Stomach (tissue), 9 donors: ENCODE data around the gene HOXC4. TPM values are rescaled to one million over a fixed set of nuclear protein-coding genes. Genes with fewer than 3 reads are reported as not detected.

Experiments used
- DNase-seq, 2 donors: peaks; one replicate each; pipeline versions ENCODE4 v3.0.0 to v3.0.0-alpha.2; 2013 to 2019
- H3K27ac ChIP-seq, 5 donors: fragments of 200-600 bp in 4 of 5; sonication (generic) in 4 of 5; one replicate each; pipeline ENCODE4 v1.5.1; 2013 to 2019; ENCODE audit warnings: mild to moderate bottlenecking in 1 of 5, moderate library complexity in 1 of 5
- H3K27me3 ChIP-seq, 3 donors: fragments of 200-600 bp; sonication (generic); one replicate each; pipeline ENCODE4 v1.5.1; 2017 to 2019; ENCODE audit warnings: mixed run types in 1 of 3
- H3K36me3 ChIP-seq, 4 donors: fragments of 200-600 bp; sonication (generic); 1 replicate in 3 of 4; 2 replicates in 1 of 4; pipeline ENCODE4 v1.5.1; 2016 to 2019
- H3K4me1 ChIP-seq, 4 donors: fragments of 200-600 bp; sonication (generic); one replicate each; pipeline ENCODE4 v1.5.1; 2016 to 2019
- H3K4me3 ChIP-seq, 4 donors: fragments of 200-600 bp; sonication (generic) in 3 of 4; one replicate each; pipeline ENCODE4 v1.5.1; 2016 to 2019; ENCODE audit warnings: mild to moderate bottlenecking in 1 of 4
- H3K9me3 ChIP-seq, 4 donors: fragments of 200-600 bp; sonication (generic); one replicate each; pipeline ENCODE4 v1.5.1; 2016 to 2019
- EP300 ChIP-seq: sonication (generic); formaldehyde crosslinking; IDR thresholded peaks from one replicate; pipeline ENCODE4 v1.6.1; 2017; ENCODE audit warnings: antibody characterized with exemption
- POLR2A ChIP-seq, 4 donors: fragments of 450-650 bp; IDR thresholded peaks; one replicate each; pipeline ENCODE4 v1.6.1; 2016; ENCODE audit warnings: antibody characterized with exemption in 4 of 4, control low read depth in 2 of 4, mild to moderate bottlenecking in 1 of 4, moderate library complexity in 1 of 4
- POLR2AphosphoS5 ChIP-seq, 3 donors: sonication (generic); formaldehyde crosslinking; IDR thresholded peaks; one replicate each; pipeline ENCODE4 v1.6.1; 2016; ENCODE audit warnings: antibody characterized with exemption in 3 of 3
- WGBS, 5 donors: extraction: QIAGEN DNeasy Blood & Tissue Kit in 3 of 5; methylation state at CpG; one replicate each; pipeline versions ENCODE4 v1.1.5 to v1.1.7; 2013 to 2018; 5-methylcytosine and 5-hydroxymethylcytosine counted together
- intact Hi-C: fragments of 100-400 bp; cut with DNase I; formaldehyde crosslinking; loops from one replicate; pipeline ENCODE4 v1.15.1; 2023; ENCODE audit warnings: low total_unique reads
- polyA plus RNA-seq, 3 donors: library from polyadenylated mRNA; stranded (reverse); fragments of 200-250 nt; gene quantifications; one replicate each; pipeline ENCODE4 v1.2.3, GENCODE V29; 2013
- total RNA-seq, 5 donors: library from RNA; depleted of rRNA; stranded (reverse); fragments of >200 nt; gene quantifications; one replicate each; pipeline versions ENCODE4 v1.1.0 to v1.2.3, GENCODE V29; 2014 to 2016
- TF ChIP-seq, protein P1 (sequence below), 7 experiments: fragments of 450-650 bp in 4 of 7; fragments of 200-600 bp in 3 of 7; sonication (generic) in 3 of 7; IDR thresholded peaks; one replicate each; pipeline ENCODE4 v1.5.1; 2016 to 2019; ENCODE audit warnings: antibody characterized with exemption in 7 of 7, control low read depth in 2 of 7, mild to moderate bottlenecking in 1 of 7
- donor health status: healthy with polysubstance abuse.
- donor health status: Bipolar disorder and iron deficiency.
- donor health status: healthy.

HOXC4 gene
- total and polyA plus RNA-seq, 8 donors, result 0.92 to 3.7 (median 2.6) TPM; not detected in 3

DNA sequence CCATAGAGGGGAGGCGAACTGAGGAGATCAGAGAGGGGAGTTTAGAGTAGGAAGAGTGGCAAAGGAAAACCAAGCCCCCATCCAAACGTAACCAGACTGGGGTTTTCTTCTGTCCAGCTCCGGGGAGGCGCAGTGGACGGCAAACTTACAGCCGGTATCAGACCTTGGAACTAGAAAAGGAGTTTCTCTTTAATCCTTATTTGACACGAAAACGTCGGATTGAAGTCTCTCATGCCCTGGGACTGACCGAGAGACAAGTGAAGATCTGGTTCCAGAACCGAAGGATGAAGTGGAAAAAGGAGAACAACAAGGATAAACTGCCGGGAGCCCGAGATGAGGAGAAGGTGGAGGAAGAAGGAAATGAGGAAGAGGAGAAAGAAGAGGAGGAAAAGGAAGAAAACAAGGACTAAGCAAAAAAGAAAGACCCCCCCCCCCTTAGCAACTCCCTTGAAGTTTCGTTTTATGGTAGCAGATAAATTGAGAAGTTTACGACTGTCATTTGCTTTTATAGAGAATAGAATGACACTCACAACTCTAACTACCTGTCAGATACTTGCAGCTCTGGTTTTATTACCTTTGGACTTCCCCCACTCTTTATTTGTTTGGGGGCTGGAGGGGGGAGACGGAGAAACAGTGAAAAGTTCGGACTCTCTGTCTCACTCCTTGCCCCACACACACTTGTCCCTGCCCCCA lies 42.5 kb upstream of the HOXC4 start:
- no peak overlapping the region for H3K4me3 ChIP-seq
- peaks cover 48 to 100% (median 98%) of the 10 kb centered on the region in 3 donors for H3K27me3 ChIP-seq
- no peaks in the 10 kb centered on the region for H3K36me3 ChIP-seq
- DNase-seq, result no peak
- TF ChIP-seq EP300 (no peak), POLR2A (IDR thresholded peaks at IDR 0.05) (no peak), POLR2AphosphoS5 (IDR thresholded peaks at IDR 0.05) (no peak)
- TF ChIP-seq, protein P1, sequence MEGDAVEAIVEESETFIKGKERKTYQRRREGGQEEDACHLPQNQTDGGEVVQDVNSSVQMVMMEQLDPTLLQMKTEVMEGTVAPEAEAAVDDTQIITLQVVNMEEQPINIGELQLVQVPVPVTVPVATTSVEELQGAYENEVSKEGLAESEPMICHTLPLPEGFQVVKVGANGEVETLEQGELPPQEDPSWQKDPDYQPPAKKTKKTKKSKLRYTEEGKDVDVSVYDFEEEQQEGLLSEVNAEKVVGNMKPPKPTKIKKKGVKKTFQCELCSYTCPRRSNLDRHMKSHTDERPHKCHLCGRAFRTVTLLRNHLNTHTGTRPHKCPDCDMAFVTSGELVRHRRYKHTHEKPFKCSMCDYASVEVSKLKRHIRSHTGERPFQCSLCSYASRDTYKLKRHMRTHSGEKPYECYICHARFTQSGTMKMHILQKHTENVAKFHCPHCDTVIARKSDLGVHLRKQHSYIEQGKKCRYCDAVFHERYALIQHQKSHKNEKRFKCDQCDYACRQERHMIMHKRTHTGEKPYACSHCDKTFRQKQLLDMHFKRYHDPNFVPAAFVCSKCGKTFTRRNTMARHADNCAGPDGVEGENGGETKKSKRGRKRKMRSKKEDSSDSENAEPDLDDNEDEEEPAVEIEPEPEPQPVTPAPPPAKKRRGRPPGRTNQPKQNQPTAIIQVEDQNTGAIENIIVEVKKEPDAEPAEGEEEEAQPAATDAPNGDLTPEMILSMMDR (IDR thresholded peaks at IDR 0.05), result no peak
- intact Hi-C loops, result no loop called here
- no peak overlapping the region for H3K27ac ChIP-seq
- peaks cover 0 to 5% (median 0%) of the 10 kb centered on the region in 4 donors for H3K9me3 ChIP-seq
- WGBS, 5 donors, result 7 to 11% (median 8%) methylated on average over 17 of the region's 17 CpGs
- peaks cover 17 to 35% (median 28%) of the 10 kb centered on the region in 4 donors for H3K4me1 ChIP-seq

DNA sequence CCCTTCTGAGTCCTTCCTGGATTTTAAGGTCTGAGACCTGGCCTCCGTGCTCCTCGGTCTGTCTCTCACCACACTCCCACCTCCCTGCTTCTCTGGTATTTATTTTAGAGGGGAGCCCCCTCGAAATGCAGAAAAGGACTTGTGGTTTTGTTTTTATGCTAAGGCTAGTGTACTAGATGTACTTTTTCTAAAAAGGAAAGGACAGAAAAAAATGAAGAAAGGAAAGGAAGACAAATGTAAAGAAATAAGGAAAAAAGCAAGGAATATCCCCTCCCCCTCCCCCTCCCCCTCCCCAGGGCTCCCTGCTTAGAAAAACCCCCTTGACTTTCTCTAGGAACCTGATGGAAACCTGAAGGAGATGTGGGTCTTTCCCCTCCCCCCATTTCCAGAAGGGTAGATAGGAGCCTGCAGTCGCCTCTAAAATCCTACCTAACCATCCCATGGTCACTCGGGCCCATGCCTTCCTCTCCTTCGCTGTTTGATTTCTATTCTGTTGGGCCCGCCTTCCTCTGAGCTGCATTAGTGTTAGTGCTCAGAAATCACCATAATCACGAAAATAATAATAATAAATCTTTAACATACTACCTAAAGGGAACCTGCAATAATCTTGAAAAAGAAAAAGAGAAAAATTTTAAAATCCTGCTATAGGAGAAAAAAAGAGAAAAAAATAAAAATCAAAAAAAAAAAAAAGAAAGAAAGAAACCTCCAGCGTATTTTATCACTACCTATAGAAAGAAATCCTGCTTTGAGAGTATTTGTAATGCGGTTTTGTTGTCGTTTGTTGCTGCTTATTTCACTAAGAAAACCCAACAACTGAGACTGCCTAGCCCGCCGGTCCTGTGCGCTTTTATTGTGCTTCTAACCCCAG lies 41.7 kb upstream of the HOXC4 start:
- no peak for TF ChIP-seq POLR2AphosphoS5 (IDR thresholded peaks at IDR 0.05)
- H3K27me3 ChIP-seq, result peaks cover 45 to 100% (median 98%) of the 10 kb centered on the region in 3 donors
- intact Hi-C loops, result no loop called here
- H3K4me1 ChIP-seq, result peaks cover 11 to 34% (median 27%) of the 10 kb centered on the region in 4 donors
- no peaks in the 10 kb centered on the region for H3K36me3 ChIP-seq
- H3K27ac ChIP-seq, result no peak overlapping the region
- H3K9me3 ChIP-seq, result peaks cover 0 to 5% (median 0%) of the 10 kb centered on the region in 4 donors
- WGBS, 5 donors, result 17 to 27% (median 23%) methylated on average over 14 of the region's 14 CpGs
- no peak overlapping the region for H3K4me3 ChIP-seq
- no peak for DNase-seq

- Histone ChIP-seq H3K27me3 (peaks cover 45 to 100% (median 98%) of the 10 kb centered on the region in 3 donors), H3K27ac (no peak overlapping the region), H3K4me1 (peaks cover 19 to 43% (median 37%) of the 10 kb centered on the region in 4 donors), H3K36me3 (no peaks in the 10 kb centered on the region), H3K4me3 (no peak overlapping the region), H3K9me3 (peaks cover 0 to 5% (median 0%) of the 10 kb centered on the region in 4 donors)
- no peak for DNase-seq
- TF ChIP-seq EP300, result no peak
- no peak for TF ChIP-seq POLR2A (IDR thresholded peaks at IDR 0.05)
- no peak for TF ChIP-seq POLR2AphosphoS5 (IDR thresholded peaks at IDR 0.05)
- TF ChIP-seq, protein P1 (IDR thresholded peaks at IDR 0.05), result no peak
- intact Hi-C loops, result no loop called here
- 17 to 26% (median 20%) methylated on average over 6 of the region's 6 CpGs for WGBS, 5 donors
Measured at GRCh38 chr12:54012631-54013409, 40.8 kb upstream of the HOXC4 start.

GRCh38 chr12:54014377-54015017 lies 39.1 kb upstream of the HOXC4 start:
- Histone ChIP-seq H3K4me3 (peak overlapping the region in 1 of 4 donors; percentile 13), H3K36me3 (no peaks in the 10 kb centered on the region), H3K27me3 (peaks cover 43 to 100% (median 99%) of the 10 kb centered on the region in 3 donors), H3K27ac (no peak overlapping the region), H3K4me1 (peaks cover 28 to 54% (median 47%) of the 10 kb centered on the region in 4 donors), H3K9me3 (peaks cover 0 to 5% (median 0%) of the 10 kb centered on the region in 4 donors)
- TF ChIP-seq POLR2AphosphoS5 (IDR thresholded peaks at IDR 0.05) (no peak), EP300 (no peak), POLR2A (IDR thresholded peaks at IDR 0.05) (no peak)
- TF ChIP-seq, protein P1 (IDR thresholded peaks at IDR 0.05), result no peak
- WGBS, 5 donors, result 7 to 11% (median 8%) methylated on average over 30 to 36 of the region's 36 CpGs
- intact Hi-C loops, result no loop called here
- DNase-seq, result no peak
